ENCODE data around the gene BANF2. TPM values are rescaled to one million over a fixed set of nuclear protein-coding genes. Genes with fewer than 3 reads are reported as not detected.

BANF2 gene
- total and polyA plus RNA-seq, 2 experiments from 2014 or later: not detected

- H2AFZ ChIP-seq: peak overlapping the region; percentile 51
- no peak overlapping the region for H3K4me2 ChIP-seq
- DNase-seq (ENCODE audit: low spot score): no peak
These were observed 63.2 kb downstream of the BANF2 start for GRCh38 chr20:17762873-17763557.

GRCh38 chr20:17765017-17765416, 65.3 kb downstream of the BANF2 start:
- no peaks in the 10 kb centered on the region for H3K27me3 ChIP-seq
- H3K4me1 ChIP-seq (ENCODE audit: insufficient read depth): peaks cover 12% of the 10 kb centered on the region
- no peaks in the 10 kb centered on the region for H3K36me3 ChIP-seq (replicated peaks; ENCODE audit: insufficient read depth, low read depth)
- H3K9me2 ChIP-seq (replicated peaks; ENCODE audit: insufficient read depth): no peaks in the 10 kb centered on the region
- TF ChIP-seq EZH2phosphoT487 (IDR thresholded peaks at IDR 0.05; ENCODE audit: low read depth, severe bottlenecking, unreplicated experiment) (no peak), CTCF (IDR thresholded peaks at IDR 0.05; ENCODE audit: poor library complexity) (no peak), EZH2 (IDR thresholded peaks at IDR 0.05; ENCODE audit: borderline replicate concordance) (no peak)
- no peak overlapping the region for H2AFZ ChIP-seq
- H3K27ac ChIP-seq: no peak overlapping the region
- no peak overlapping the region for H3K4me2 ChIP-seq
- WGBS (ENCODE audit: low lambda C conversion rate, missing lambda C conversion rate): 87% methylated on average over 4 of the region's 4 CpGs
- no peaks in the 10 kb centered on the region for H3K79me2 ChIP-seq
- DNase-seq (ENCODE audit: low spot score): no peak
- no peak overlapping the region for H3K4me3 ChIP-seq
- H3K9me3 ChIP-seq (ENCODE audit: low read depth): no peaks in the 10 kb centered on the region
- no peaks in the 10 kb centered on the region for H4K20me1 ChIP-seq (ENCODE audit: insufficient read depth, poor library complexity, severe bottlenecking)

More at GRCh38 chr20:17762873-17763557, 63.2 kb downstream of the BANF2 start:
- Histone ChIP-seq H3K36me3 (replicated peaks; ENCODE audit: insufficient read depth, low read depth) (no peaks in the 10 kb centered on the region), H3K79me2 (no peaks in the 10 kb centered on the region), H3K27ac (peak overlapping the region; percentile 24), H3K9me3 (ENCODE audit: low read depth) (no peaks in the 10 kb centered on the region), H3K9me2 (replicated peaks; ENCODE audit: insufficient read depth) (no peaks in the 10 kb centered on the region), H3K4me3 (no peak overlapping the region), H3K4me1 (ENCODE audit: insufficient read depth) (peaks cover 12% of the 10 kb centered on the region), H4K20me1 (ENCODE audit: insufficient read depth, poor library complexity, severe bottlenecking) (no peaks in the 10 kb centered on the region), H3K27me3 (no peaks in the 10 kb centered on the region)
- WGBS (ENCODE audit: low lambda C conversion rate, missing lambda C conversion rate): 77% methylated on average over 6 of the region's 6 CpGs
- TF ChIP-seq EZH2 (IDR thresholded peaks at IDR 0.05; ENCODE audit: borderline replicate concordance) (no peak), EZH2phosphoT487 (IDR thresholded peaks at IDR 0.05; ENCODE audit: low read depth, severe bottlenecking, unreplicated experiment) (no peak), CTCF (IDR thresholded peaks at IDR 0.05; ENCODE audit: poor library complexity) (no peak)

- H3K4me1 ChIP-seq (ENCODE audit: insufficient read depth): peaks cover 12% of the 10 kb centered on the region
- DNase-seq (ENCODE audit: low spot score): no peak
- TF ChIP-seq EZH2 (IDR thresholded peaks at IDR 0.05; ENCODE audit: borderline replicate concordance) (no peak), CTCF (IDR thresholded peaks at IDR 0.05; ENCODE audit: poor library complexity) (no peak), EZH2phosphoT487 (IDR thresholded peaks at IDR 0.05; ENCODE audit: low read depth, severe bottlenecking, unreplicated experiment) (no peak)
- no peak overlapping the region for H2AFZ ChIP-seq
- no peaks in the 10 kb centered on the region for H4K20me1 ChIP-seq (ENCODE audit: insufficient read depth, poor library complexity, severe bottlenecking)
- H3K27ac ChIP-seq: no peak overlapping the region
- H3K4me3 ChIP-seq: no peak overlapping the region
- H3K9me3 ChIP-seq (ENCODE audit: low read depth): no peaks in the 10 kb centered on the region
- WGBS (ENCODE audit: low lambda C conversion rate, missing lambda C conversion rate): 86% methylated on average over 7 of the region's 7 CpGs
- no peak overlapping the region for H3K4me2 ChIP-seq
- no peaks in the 10 kb centered on the region for H3K27me3 ChIP-seq
- H3K9me2 ChIP-seq (replicated peaks; ENCODE audit: insufficient read depth): no peaks in the 10 kb centered on the region
- no peaks in the 10 kb centered on the region for H3K36me3 ChIP-seq (replicated peaks; ENCODE audit: insufficient read depth, low read depth)
- no peaks in the 10 kb centered on the region for H3K79me2 ChIP-seq
These were observed 65.8 kb downstream of the BANF2 start for GRCh38 chr20:17765584-17765983.

Measured in hepatocyte (in vitro differentiated cells).